ENCODE measurements around the gene PIGU. TPM values are rescaled to one million over a fixed set of nuclear protein-coding genes. Genes with fewer than 3 reads are reported as not detected.
"Not testable (repeated sequence)": the region's sequence is repeated elsewhere in the genome, so short reads cannot be mapped to it uniquely, and the experiment has no call there.

Gene PIGU
- total and polyA plus RNA-seq, 2 donors (not counting 1 experiment from before 2014, with no cell fraction given) = 12.0 to 19.3 TPM

DNA sequence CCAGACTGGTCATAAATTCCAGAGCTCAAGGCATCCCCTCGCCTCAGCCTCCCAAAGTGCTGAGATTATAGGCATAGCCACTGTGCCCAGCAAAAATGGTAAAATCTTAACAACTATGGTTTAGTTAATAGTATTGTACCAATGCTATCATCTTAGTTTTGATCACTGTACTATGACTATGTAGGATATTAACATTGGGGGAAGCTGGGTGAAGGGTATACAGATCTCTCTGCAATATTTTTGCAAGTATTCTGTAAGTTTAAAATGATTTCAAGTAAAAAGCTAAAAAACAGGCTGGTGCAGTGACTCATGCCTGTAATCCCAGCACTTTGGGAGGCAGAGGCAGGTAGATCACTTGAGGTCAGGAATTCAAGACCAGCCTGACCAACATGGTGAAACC is 7.8 kb downstream of the PIGU start:
- no peak overlapping the region for H3K4me3 ChIP-seq (ENCODE audit: control extremely low read depth in 1 of 5, extremely low read depth in 1 of 5, insufficient read depth in 1 of 5, low read depth in 2 of 5, low read length in 4 of 5)
- H3K9me3 ChIP-seq (ENCODE audit: control extremely low read depth in 1 of 3, control insufficient read depth in 2 of 3, insufficient read depth in 1 of 3, low read length in 2 of 3) = no peaks in the 10 kb centered on the region
- H3K27ac ChIP-seq (ENCODE audit: low read length in 2 of 2) = no peak overlapping the region
- Mint-ChIP-seq H3K4me1 (peaks cover 2% of the 10 kb centered on the region), H3K9me3 (ENCODE audit: insufficient read depth) (no peaks in the 10 kb centered on the region), H3K27ac (no peak overlapping the region), H3K4me3 (no peak overlapping the region), H3K27me3 (no peaks in the 10 kb centered on the region)
- WGBS (ENCODE audit: insufficient coverage) = 100% methylated on average over 1 of the region's 1 CpG
- no peak overlapping the region for H2AFZ ChIP-seq (ENCODE audit: insufficient read depth, low read depth, low read length, poor library complexity, severe bottlenecking)
- no peak for DNase-seq
- H3K36me3 ChIP-seq (replicated peaks in 1 of 2; ENCODE audit: control extremely low read depth in 1 of 2, control insufficient read depth in 1 of 2, extremely low read depth in 1 of 2, insufficient read depth in 2 of 2, low read length in 1 of 2) = peaks cover 2 to 3% of the 10 kb centered on the region in 2 experiments
- H3K27me3 ChIP-seq (replicated peaks in 1 of 4; ENCODE audit: control extremely low read depth in 1 of 4, control insufficient read depth in 3 of 4, insufficient read depth in 4 of 4, low read length in 3 of 4) = no peaks in the 10 kb centered on the region
- POLR2A ChIA-PET = no interaction called here
- CTCF ChIA-PET = interaction anchor here (0.5 to 0.7 kb wide), 2 partner anchors 101 to 217 kb away, joined by 3 read pairs; no protein-coding TSS in a partner anchor
- no peak overlapping the region for H3K4me2 ChIP-seq (replicated peaks; ENCODE audit: low read depth, low read length, poor library complexity, severe bottlenecking)
- no peak overlapping the region for H3K9ac ChIP-seq (ENCODE audit: low read length)
- intact Hi-C loops (cut with micrococcal nuclease) = no loop called here
- peaks cover 84% of the 10 kb centered on the region for H3K79me2 ChIP-seq (ENCODE audit: control insufficient read depth, insufficient read depth, low read length)
- no peaks in the 10 kb centered on the region for H3K4me1 ChIP-seq (ENCODE audit: control insufficient read depth in 2 of 2, insufficient read depth in 2 of 2, low read length in 2 of 2)
- H4K20me1 ChIP-seq (ENCODE audit: control insufficient read depth, insufficient read depth, low read length, poor library complexity, severe bottlenecking) = peaks cover 5% of the 10 kb centered on the region
- TF ChIP-seq, protein P1, sequence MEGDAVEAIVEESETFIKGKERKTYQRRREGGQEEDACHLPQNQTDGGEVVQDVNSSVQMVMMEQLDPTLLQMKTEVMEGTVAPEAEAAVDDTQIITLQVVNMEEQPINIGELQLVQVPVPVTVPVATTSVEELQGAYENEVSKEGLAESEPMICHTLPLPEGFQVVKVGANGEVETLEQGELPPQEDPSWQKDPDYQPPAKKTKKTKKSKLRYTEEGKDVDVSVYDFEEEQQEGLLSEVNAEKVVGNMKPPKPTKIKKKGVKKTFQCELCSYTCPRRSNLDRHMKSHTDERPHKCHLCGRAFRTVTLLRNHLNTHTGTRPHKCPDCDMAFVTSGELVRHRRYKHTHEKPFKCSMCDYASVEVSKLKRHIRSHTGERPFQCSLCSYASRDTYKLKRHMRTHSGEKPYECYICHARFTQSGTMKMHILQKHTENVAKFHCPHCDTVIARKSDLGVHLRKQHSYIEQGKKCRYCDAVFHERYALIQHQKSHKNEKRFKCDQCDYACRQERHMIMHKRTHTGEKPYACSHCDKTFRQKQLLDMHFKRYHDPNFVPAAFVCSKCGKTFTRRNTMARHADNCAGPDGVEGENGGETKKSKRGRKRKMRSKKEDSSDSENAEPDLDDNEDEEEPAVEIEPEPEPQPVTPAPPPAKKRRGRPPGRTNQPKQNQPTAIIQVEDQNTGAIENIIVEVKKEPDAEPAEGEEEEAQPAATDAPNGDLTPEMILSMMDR (IDR thresholded peaks at IDR 0.05) = no peak
- TF ChIP-seq EZH2 (IDR thresholded peaks at IDR 0.05; ENCODE audit: borderline replicate concordance, insufficient read depth, low read depth, low read length, poor library complexity, severe bottlenecking) = no peak
- no peak for ATAC-seq (ENCODE audit: low read depth)

DNA sequence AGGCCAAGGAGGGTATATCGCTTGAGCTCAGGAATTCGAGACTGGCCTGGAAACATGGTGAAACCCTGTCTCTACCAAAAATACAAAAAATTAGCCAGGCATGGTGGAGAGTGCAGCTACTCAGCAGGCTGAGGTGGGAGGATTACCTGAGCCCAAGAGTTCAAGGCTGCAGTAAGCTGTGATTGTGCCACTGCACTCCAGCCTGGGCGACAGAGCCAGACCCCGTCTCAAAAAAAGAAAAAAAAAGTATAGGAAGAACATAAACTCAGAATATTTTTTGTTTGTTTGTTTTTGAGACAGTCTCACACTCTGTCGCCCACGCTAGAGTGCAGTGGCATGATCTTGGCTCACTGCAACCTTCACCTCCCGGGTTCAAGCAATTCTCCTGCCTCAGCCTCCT is 12.1 kb downstream of the PIGU start:
- H3K4me3 Mint-ChIP-seq; H3K4me2 ChIP-seq (replicated peaks; ENCODE audit: low read depth, low read length, poor library complexity, severe bottlenecking); H3K27me3 ChIP-seq (replicated peaks in 1 of 4; ENCODE audit: control extremely low read depth in 1 of 4, control insufficient read depth in 3 of 4, insufficient read depth in 4 of 4, low read length in 3 of 4); H3K27ac Mint-ChIP-seq; H3K4me3 ChIP-seq (ENCODE audit: control extremely low read depth in 1 of 5, extremely low read depth in 1 of 5, insufficient read depth in 1 of 5, low read depth in 2 of 5, low read length in 4 of 5); H3K4me1 Mint-ChIP-seq; ATAC-seq (ENCODE audit: low read depth); H3K27me3 Mint-ChIP-seq; H3K9me3 ChIP-seq (ENCODE audit: control extremely low read depth in 1 of 3, control insufficient read depth in 2 of 3, insufficient read depth in 1 of 3, low read length in 2 of 3); H3K9ac ChIP-seq (ENCODE audit: low read length); DNase-seq; H2AFZ ChIP-seq (ENCODE audit: insufficient read depth, low read depth, low read length, poor library complexity, severe bottlenecking); H3K36me3 ChIP-seq (replicated peaks in 1 of 2; ENCODE audit: control extremely low read depth in 1 of 2, control insufficient read depth in 1 of 2, extremely low read depth in 1 of 2, insufficient read depth in 2 of 2, low read length in 1 of 2); intact Hi-C loops (cut with micrococcal nuclease); H3K4me1 ChIP-seq (ENCODE audit: control insufficient read depth in 2 of 2, insufficient read depth in 2 of 2, low read length in 2 of 2); H3K27ac ChIP-seq (ENCODE audit: low read length in 2 of 2); H3K9me3 Mint-ChIP-seq (ENCODE audit: insufficient read depth); CTCF ChIA-PET: not testable (repeated sequence)
- Histone ChIP-seq H3K79me2 (ENCODE audit: control insufficient read depth, insufficient read depth, low read length) (peaks cover 48% of the 10 kb centered on the region), H4K20me1 (ENCODE audit: control insufficient read depth, insufficient read depth, low read length, poor library complexity, severe bottlenecking) (peaks cover 11% of the 10 kb centered on the region)
- POLR2A ChIA-PET = interaction anchor here (0.7 kb wide), 1 partner anchor 46 kb away, joined by 3 read pairs; no protein-coding TSS in a partner anchor
- WGBS (ENCODE audit: insufficient coverage) = 96% methylated on average over 4 of the region's 7 CpGs
